HG03175 (cell line): ENCODE results near the gene MCM10.
"Not testable (repeated sequence)": the region's sequence is repeated elsewhere in the genome, so short reads cannot be mapped to it uniquely, and the experiment has no call there.

ENCODE experiments used
- ATAC-seq: cut with Tn5 transposase; IDR thresholded peaks from one replicate; pipeline ENCODE4 v1.9.1; 2021; ENCODE audit warnings: mild to moderate bottlenecking, moderate library complexity; ENCODE audit not compliant: unreplicated experiment

The MCM10 gene

GRCh38 chr10:13219685-13220670 lies 58.6 kb downstream of the MCM10 start:
- peak; percentile 70 for ATAC-seq

- no peak for ATAC-seq
These were observed 60.2 kb downstream of the MCM10 start for GRCh38 chr10:13221572-13221971.

- ATAC-seq, result no peak
These were observed 60.8 kb downstream of the MCM10 start for GRCh38 chr10:13222151-13222550.

GRCh38 chr10:13222566-13222965 lies 61.2 kb downstream of the MCM10 start:
- ATAC-seq, result no peak

- no peak for ATAC-seq
These were observed 61.9 kb downstream of the MCM10 start for GRCh38 chr10:13223241-13223640.

- ATAC-seq, result no peak
These were observed 63.0 kb downstream of the MCM10 start for GRCh38 chr10:13224210-13224995.

GRCh38 chr10:13225601-13226000 lies 64.2 kb downstream of the MCM10 start:
- no peak for ATAC-seq

- no peak for ATAC-seq
These were observed 65.7 kb downstream of the MCM10 start for GRCh38 chr10:13227031-13227430.

GRCh38 chr10:13231190-13231589 lies 69.8 kb downstream of the MCM10 start:
- no peak for ATAC-seq

- ATAC-seq, result no peak
These were observed 70.5 kb downstream of the MCM10 start for GRCh38 chr10:13231808-13232207.

- ATAC-seq, result no peak
These were observed 72.0 kb downstream of the MCM10 start for GRCh38 chr10:13233358-13233757.

- ATAC-seq, result no peak
These were observed 72.8 kb downstream of the MCM10 start, which contains the start of gene UCMA for GRCh38 chr10:13234172-13234571. UCMA (minus strand) TSS chr10:13234374; CDS start chr10:13234258, 116 bp downstream.

GRCh38 chr10:13234736-13235135 lies 73.4 kb downstream of the MCM10 start:
- ATAC-seq, result not testable (repeated sequence)

- ATAC-seq, result no peak
These were observed 75.3 kb downstream of the MCM10 start for GRCh38 chr10:13236638-13237037.

GRCh38 chr10:13238271-13239077 lies 77.1 kb downstream of the MCM10 start:
- no peak for ATAC-seq

- no peak for ATAC-seq
These were observed 78.6 kb downstream of the MCM10 start for GRCh38 chr10:13239923-13240322.

- ATAC-seq, result no peak
These were observed 80.3 kb downstream of the MCM10 start for GRCh38 chr10:13241613-13242012.

GRCh38 chr10:13242260-13242659 lies 80.9 kb downstream of the MCM10 start:
- not testable (repeated sequence) for ATAC-seq

- ATAC-seq, result no peak
These were observed 85.9 kb downstream of the MCM10 start for GRCh38 chr10:13247246-13247645.

GRCh38 chr10:13247784-13248183 lies 86.4 kb downstream of the MCM10 start:
- ATAC-seq, result no peak

- no peak for ATAC-seq
These were observed 92.4 kb downstream of the MCM10 start for GRCh38 chr10:13253726-13254125.
